ENCODE results near the gene CREB5. TPM values are rescaled to one million over a fixed set of nuclear protein-coding genes. Genes with fewer than 3 reads are reported as not detected.

Gene CREB5
- total RNA-seq, 1 donor from 2014 or later, result not detected

DNA sequence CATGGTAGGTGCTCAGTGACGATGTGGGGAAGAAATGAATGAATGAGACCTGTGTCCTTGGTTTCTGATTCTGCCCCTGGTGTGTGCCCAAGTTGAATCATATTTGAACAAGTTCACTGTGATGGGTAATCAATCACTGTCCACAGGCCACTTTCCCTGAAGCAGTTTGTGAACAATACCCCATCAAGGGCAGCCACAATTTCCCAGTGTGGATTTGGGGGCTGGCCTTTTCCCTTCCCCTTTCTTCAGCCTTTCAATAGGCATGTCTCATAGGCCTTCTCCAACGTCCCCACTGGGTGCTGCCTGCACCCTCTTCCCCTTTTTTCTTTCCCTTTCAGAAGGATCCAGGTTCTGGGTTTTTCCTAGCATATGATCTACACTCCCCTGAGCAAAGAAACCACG, 64.7 kb downstream of the CREB5 start:
- intact Hi-C loops (cut with micrococcal nuclease), result no loop called here

GRCh38 chr7:28478656-28479055, 66.3 kb downstream of the CREB5 start:
- intact Hi-C loops (cut with micrococcal nuclease), result no loop called here

DNA sequence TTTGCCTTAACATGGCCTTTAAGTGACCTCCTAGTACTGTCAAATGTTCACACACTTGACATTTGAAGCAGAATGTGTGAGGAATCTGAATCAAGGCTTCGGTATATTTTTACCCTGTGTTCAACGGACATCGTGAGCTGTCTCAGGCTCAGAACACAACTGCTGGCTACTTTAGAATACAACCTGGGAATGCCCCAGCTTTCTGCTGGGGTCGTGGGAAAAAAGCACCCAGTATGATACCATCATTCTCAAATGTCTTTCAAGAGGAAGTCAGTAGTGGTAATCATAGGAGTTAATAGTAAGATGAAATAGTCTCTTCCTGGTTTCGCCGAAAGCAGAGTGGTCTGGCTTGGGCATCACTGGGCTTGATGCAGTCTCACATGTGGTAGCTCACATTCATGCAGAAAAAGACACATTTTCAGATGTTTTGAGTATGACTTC, 67.2 kb downstream of the CREB5 start:
- intact Hi-C loops (cut with micrococcal nuclease), result no loop called here

GRCh38 chr7:28480595-28480994, 68.3 kb downstream of the CREB5 start:
- intact Hi-C loops (cut with micrococcal nuclease), result no loop called here

DNA sequence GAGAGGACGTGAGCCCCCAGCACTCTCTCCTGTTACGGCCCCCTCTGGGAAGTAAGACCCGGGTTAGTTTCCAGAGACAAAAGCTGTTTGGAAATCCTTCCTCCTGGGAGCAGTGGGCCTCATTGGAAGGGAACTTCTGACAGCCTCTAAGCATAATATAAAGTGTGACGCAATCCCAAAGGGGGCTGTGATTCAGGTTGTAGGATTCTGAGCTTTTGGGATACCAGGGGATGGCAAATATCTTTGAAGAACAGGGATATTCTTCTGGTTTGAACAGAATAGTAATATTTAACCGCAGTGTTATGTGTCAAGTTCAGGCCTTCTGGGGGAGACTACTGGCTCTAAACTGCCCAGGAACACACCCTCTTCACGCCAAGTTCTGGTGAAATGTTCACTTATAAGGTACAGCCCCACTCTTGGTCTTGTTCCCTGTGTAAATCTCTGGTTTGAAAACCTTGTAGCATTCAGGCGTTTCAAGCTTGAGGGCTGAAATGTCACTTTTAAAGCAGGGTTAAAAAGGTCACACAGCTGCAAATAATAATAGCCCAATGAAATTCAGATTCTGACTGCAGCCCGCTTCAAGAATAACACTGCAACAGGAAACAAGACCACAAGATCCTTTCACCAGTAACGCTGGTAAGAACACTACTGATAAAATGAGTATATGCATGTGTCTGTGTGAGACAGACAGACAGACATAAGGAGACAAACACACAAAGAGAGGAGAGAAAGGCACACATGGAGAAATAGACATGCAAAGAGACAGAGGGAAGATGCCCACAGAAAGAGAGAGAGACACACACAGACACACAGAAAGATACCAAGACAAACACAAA, 69.0 kb downstream of the CREB5 start:
- intact Hi-C loops (cut with micrococcal nuclease), result no loop called here

- intact Hi-C loops (cut with micrococcal nuclease), result no loop called here
These were observed 70.8 kb downstream of the CREB5 start for GRCh38 chr7:28483112-28483511.

GRCh38 chr7:28483908-28484605, 71.7 kb downstream of the CREB5 start:
- intact Hi-C loops (cut with micrococcal nuclease), result no loop called here

DNA sequence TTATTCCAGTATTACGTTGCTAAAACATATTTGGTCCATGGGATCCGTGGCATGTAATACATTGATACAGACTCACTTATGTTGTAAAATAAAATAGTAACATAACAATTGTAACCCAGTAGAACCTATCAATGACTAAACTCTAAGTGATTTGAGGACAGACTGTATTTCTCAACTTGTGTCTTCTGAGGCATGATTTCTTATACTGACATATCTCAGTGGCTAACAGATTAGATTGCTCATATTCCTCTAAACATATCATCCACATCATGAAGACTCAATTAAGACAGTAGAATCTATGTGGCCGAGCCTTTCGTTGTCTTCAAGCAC, 72.3 kb downstream of the CREB5 start:
- intact Hi-C loops (cut with micrococcal nuclease), result no loop called here

- intact Hi-C loops (cut with micrococcal nuclease), result no loop called here
These were observed 75.2 kb downstream of the CREB5 start for GRCh38 chr7:28487487-28487886.

- intact Hi-C loops (cut with micrococcal nuclease), result no loop called here
These were observed 75.9 kb downstream of the CREB5 start for GRCh38 chr7:28488061-28488791.

GRCh38 chr7:28490831-28491230, 78.5 kb downstream of the CREB5 start:
- intact Hi-C loops (cut with micrococcal nuclease), result no loop called here

- intact Hi-C loops (cut with micrococcal nuclease), result no loop called here
These were observed 81.2 kb downstream of the CREB5 start for GRCh38 chr7:28493477-28493876.

- intact Hi-C loops (cut with micrococcal nuclease), result no loop called here
These were observed 84.7 kb downstream of the CREB5 start for GRCh38 chr7:28497009-28497408.

- intact Hi-C loops (cut with micrococcal nuclease), result no loop called here
These were observed 86.3 kb downstream of the CREB5 start for GRCh38 chr7:28498636-28499035.

DNA sequence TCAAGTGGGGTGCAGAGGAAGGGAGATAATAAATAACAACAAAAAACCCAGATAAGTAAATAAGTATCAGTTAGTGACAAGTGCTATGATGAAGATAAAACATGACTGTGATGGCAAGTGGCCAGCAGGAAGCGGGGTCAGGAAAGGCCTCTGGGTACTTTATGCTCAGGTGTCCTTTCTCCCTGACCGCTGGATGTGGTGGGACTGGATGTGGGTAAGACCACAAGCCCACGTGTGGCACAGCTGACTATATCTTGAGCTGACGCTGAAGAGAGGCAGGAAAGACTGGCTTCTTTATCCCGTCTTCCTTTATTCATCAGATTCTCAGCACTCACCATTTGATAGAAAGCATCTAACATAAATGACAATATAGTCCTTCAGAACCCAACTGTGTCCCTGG, 87.8 kb downstream of the CREB5 start:
- intact Hi-C loops (cut with micrococcal nuclease), result no loop called here

- intact Hi-C loops (cut with micrococcal nuclease), result no loop called here
These were observed 90.1 kb downstream of the CREB5 start for GRCh38 chr7:28502408-28502807.

- intact Hi-C loops (cut with micrococcal nuclease), result no loop called here
These were observed 91.1 kb downstream of the CREB5 start for GRCh38 chr7:28503396-28503795.

- intact Hi-C loops (cut with micrococcal nuclease), result no loop called here
These were observed 92.7 kb downstream of the CREB5 start for GRCh38 chr7:28505014-28505413.

- intact Hi-C loops (cut with micrococcal nuclease), result no loop called here
These were observed 93.5 kb downstream of the CREB5 start for GRCh38 chr7:28505867-28506266.

GRCh38 chr7:28507525-28508282, 95.4 kb downstream of the CREB5 start:
- intact Hi-C loops (cut with micrococcal nuclease), result no loop called here

GRCh38 chr7:28509251-28510025, 97.1 kb downstream of the CREB5 start:
- intact Hi-C loops (cut with micrococcal nuclease), result no loop called here
